BE2C (cell line): ENCODE measurements around the gene LRRC26.

Experiments
- DNase-seq: peaks from one replicate; pipeline ENCODE4 v3.0.0-alpha.2; 2020
- H3K27me3 ChIP-seq: fragments of 250-450 bp; sonication (Bioruptor Pico); 2 replicates; pipeline ENCODE4 v1.5.1; 2020; ENCODE audit warnings: mild to moderate bottlenecking
- H3K36me3 ChIP-seq: fragments of 250-450 bp; sonication (Bioruptor Pico); 2 replicates; pipeline ENCODE4 v1.5.1; 2020; ENCODE audit warnings: mild to moderate bottlenecking
- H3K4me1 ChIP-seq: fragments of 250-450 bp; sonication (Bioruptor Pico); 2 replicates; pipeline ENCODE4 v1.5.1; 2020
- H3K4me3 ChIP-seq: 2 replicates; pipeline ENCODE4 v1.5.1; 2011; ENCODE audit warnings: low read depth, low read length
- H3K9me3 ChIP-seq: fragments of 250-450 bp; sonication (Bioruptor Pico); 2 replicates; pipeline ENCODE4 v1.5.1; 2020
- CTCF ChIP-seq: IDR thresholded peaks from 2 replicates; pipeline ENCODE4 v1.5.1; 2012; ENCODE audit warnings: mild to moderate bottlenecking, low read depth, low read length

Gene LRRC26

DNA sequence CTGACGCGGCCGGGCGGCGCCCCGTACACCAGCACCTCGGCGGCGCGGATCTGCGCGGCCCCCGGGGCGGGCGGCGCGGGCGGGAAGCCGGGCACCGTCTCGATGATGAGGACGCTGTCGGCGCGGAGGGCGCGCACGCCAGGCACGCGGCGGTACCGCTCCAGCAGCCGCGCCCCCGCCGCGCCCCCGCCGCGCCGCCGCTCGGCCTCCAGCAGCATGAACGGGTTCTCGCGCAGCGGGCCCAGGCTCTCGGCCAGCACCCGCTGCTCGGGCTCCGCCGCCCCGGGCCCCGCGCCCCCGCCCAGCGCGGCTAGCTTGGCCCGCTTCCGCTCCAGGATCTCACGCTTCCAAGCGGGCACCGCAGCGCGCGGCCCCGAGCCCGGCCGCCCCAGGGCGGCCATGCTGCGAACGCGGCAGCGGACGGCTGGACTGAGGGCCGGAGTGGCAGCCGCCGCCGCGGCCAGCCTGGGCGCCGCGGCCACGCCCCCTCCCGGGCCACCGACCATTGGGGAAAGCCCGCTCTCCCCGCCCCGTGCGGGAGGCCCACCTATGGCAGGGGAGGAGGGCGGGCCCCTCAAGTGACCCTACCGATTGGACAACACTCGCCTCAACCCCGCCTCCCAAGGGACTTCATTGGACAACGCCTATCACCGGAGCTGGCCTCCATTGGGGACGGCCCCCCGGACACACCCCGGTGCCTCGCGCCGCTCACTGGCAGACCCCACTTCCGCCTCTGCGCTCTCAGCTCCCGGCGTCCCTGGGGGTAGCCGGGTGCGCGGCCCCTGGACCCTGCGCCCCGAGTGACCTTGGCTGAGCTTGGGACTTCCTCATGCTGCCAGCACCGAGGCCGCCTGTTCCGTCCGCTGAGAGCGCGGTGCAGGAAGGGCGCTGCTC is 30.7 kb upstream of the LRRC26 start, which contains the start of gene TPRN:
Gene TPRN, minus strand, starts transcription at position 431 of the 894 bp plus-strand sequence. Its CDS starts 30 bp downstream, at position 401.
- peaks cover 9% of the 10 kb centered on the region for H3K4me1 ChIP-seq
- H3K4me3 ChIP-seq, result peak within 1 kb of the TSS; percentile 74
- DNase-seq, result peak; percentile 100
- TF ChIP-seq CTCF, result no peak
- H3K27me3 ChIP-seq, result no peaks in the 10 kb centered on the region
- no peaks in the 10 kb centered on the region; the same call in 1 of the 2 replicates for H3K36me3 ChIP-seq
- no peaks in the 10 kb centered on the region for H3K9me3 ChIP-seq

DNA sequence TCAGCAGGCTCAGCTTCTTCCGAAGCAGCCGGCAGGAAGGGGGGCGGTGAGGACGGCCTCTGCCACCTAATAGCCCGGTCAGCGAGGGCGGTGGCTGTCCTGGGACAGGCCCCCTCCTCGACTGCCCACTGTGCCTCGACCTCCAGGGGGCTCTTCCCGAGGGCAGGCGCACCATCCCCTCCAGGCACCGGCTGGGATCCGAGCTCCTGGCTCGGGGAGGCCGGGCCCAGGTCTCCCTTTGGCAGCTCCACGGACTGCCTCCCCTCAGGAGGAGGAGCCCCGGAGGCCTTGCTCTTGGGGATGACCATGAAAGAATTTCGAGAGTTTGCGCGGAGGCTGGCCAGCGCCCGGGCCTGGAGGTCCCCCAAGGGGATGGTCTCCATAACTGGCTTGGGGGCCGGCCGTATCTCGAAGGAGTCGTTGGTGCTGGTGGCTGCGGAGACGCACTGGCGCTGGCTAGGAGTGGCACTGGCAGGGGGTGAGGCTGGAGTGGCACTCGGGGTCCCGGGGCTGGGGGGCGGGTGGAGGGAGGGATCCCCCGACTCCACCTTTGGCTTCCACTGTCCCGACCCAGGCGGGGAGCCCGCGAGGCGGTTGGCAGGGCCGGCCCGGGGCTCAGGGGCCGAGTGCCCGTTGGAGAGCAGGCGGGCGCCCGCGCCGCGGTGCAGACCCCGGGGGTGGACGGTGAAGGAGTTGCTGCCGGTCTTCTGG is 29.7 kb upstream of the LRRC26 start:
- Histone ChIP-seq H3K4me1 (peaks cover 12% of the 10 kb centered on the region), H3K4me3 (peak overlapping the region; percentile 48), H3K36me3 (no peaks in the 10 kb centered on the region; the same call in 1 of the 2 replicates), H3K27me3 (no peaks in the 10 kb centered on the region), H3K9me3 (no peaks in the 10 kb centered on the region)
- TF ChIP-seq CTCF, result no peak
- no peak for DNase-seq

GRCh38 chr9:137198902-137199283 is 29.0 kb upstream of the LRRC26 start:
- Histone ChIP-seq H3K36me3 (no peaks in the 10 kb centered on the region; the same call in 1 of the 2 replicates), H3K27me3 (no peaks in the 10 kb centered on the region), H3K4me1 (peaks cover 12% of the 10 kb centered on the region), H3K4me3 (no peak overlapping the region), H3K9me3 (no peaks in the 10 kb centered on the region)
- DNase-seq, result no peak
- TF ChIP-seq CTCF, result no peak

DNA sequence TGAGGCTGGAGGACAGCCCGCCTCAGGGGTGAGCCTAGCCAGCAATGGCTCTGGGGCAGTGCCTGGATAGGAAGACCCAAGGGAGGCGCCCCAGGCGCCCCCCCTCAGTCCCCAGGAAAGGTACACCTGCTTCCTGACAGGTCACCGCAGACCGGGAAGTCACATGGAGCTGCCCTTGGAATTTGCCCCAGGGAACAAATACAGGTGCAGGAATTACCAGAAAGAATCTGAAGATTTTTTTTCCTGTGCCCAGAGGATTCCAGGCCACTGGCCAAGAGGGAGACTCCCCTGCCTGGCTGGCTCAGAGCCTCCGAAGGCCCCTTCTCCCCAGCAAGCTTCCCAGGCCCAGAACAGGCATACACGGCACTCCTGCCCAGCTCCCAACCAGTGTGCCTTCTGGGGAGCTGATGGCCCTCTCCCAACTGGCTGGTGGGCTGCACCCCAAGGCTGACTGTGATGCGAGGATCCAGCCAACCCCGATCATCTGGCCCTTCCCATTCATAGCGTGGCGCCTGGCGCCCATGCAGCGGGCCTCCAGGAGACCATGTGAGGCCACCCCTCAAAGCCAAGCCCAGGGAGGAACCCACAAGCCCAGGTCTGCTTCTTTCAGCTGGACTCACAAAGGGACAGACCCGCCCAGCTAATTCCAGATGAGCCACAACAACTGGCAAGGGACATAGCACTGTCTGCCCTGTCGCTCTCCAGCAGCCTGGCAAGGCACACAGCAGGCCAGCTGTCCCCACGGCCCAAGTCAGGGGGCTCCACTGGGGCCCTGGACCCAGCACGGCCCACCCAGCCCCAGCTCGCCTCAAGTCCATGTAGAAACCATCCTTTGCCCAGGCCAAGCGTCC is 28.4 kb upstream of the LRRC26 start:
- H3K4me1 ChIP-seq, result peaks cover 12% of the 10 kb centered on the region
- no peaks in the 10 kb centered on the region for H3K27me3 ChIP-seq
- no peak overlapping the region for H3K4me3 ChIP-seq
- no peaks in the 10 kb centered on the region; the same call in 1 of the 2 replicates for H3K36me3 ChIP-seq
- no peaks in the 10 kb centered on the region for H3K9me3 ChIP-seq
- DNase-seq, result no peak
- no peak for TF ChIP-seq CTCF

GRCh38 chr9:137195525-137196220 is 25.8 kb upstream of the LRRC26 start:
- Histone ChIP-seq H3K9me3 (no peaks in the 10 kb centered on the region), H3K27me3 (no peaks in the 10 kb centered on the region), H3K36me3 (peaks cover 4% of the 10 kb centered on the region; the same call in 1 of the 2 replicates), H3K4me1 (peaks cover 6% of the 10 kb centered on the region), H3K4me3 (no peak overlapping the region)
- no peak for TF ChIP-seq CTCF
- no peak for DNase-seq
